KOPT-K1 (cell line): ENCODE results near the gene SPTBN1.

ENCODE experiments used
- H3K27ac ChIP-seq: fragments of 200-600 bp; sonication (generic); 2 replicates; pipeline ENCODE4 v1.5.1; 2016; ENCODE audit warnings: antibody characterized with exemption, mild to moderate bottlenecking, low read depth, low read length; ENCODE audit not compliant: poor library complexity, severe bottlenecking
- H3K36me3 ChIP-seq: fragments of 200-600 bp; sonication (generic); 2 replicates; pipeline ENCODE4 v1.5.1; 2017; ENCODE audit warnings: antibody characterized with exemption, mild to moderate bottlenecking, low read length, moderate library complexity; ENCODE audit not compliant: insufficient read depth
- H3K9me3 ChIP-seq: fragments of 200-600 bp; sonication (generic); 2 replicates; pipeline ENCODE4 v1.5.1; 2017; ENCODE audit warnings: antibody characterized with exemption, low read length, mild to moderate bottlenecking; ENCODE audit not compliant: insufficient read depth, poor library complexity, severe bottlenecking

SPTBN1 gene

DNA sequence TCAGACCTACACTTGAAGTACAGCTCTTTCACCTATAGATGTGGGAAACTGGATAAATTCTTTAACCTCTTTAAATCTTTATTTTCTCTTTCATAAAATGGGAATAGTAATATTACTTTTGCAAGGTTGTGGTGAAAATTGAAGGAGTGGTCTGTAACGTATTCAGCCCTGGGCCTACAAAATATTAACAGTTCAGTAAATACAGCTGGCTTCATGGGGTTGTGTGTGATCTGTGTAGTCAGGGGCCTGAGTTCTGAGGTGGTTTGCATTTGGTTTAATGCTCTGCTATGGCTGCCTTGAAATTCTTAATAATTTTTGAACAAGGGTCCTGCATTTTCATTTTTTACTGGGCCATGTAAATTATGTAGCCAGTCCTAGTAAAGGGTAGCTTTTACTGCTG lies 250.5 kb downstream of the SPTBN1 start:
- Histone ChIP-seq H3K9me3 (no peaks in the 10 kb centered on the region), H3K27ac (no peak overlapping the region)

DNA sequence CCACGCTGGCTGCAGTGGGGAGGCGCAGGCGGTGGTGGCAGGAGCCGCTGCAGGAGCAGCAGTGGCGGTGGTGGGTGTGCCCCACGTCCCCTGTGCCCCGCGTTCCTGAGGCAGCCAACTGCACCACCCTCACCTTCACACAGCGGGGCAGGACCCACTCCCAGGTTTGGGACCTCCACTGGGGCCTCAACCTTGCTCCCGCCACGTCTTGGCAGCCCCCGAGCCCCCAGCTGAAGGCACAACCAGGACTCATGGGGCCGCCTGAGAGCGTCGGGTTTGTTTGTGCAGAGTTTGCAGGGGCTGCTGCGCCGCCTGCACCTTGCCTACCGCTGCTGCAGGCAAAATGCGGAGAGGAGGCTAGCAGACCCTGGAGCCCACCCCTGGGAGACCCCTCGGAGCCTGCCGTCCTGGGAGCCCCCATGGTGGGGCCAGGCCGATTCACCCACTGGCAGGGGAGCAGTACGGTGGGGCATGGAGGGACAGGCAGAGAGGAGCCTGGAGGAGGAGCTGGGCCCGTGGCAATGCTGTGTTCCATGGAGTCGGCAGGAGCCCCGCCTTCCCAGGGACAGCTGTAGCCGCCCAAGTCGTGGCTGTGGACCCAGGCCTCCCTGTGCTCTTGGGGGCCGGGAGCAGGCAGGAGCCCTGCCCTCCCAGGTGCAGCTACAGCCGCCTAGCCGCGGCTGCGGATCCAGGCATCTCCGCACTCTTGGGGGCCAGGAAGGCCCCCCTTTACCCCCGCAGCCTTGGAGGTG lies 252.6 kb downstream of the SPTBN1 start:
- no peak overlapping the region for H3K27ac ChIP-seq

More for the DNA sequence above, 250.5 kb downstream of the SPTBN1 start:
- H3K36me3 ChIP-seq = no peaks in the 10 kb centered on the region

DNA sequence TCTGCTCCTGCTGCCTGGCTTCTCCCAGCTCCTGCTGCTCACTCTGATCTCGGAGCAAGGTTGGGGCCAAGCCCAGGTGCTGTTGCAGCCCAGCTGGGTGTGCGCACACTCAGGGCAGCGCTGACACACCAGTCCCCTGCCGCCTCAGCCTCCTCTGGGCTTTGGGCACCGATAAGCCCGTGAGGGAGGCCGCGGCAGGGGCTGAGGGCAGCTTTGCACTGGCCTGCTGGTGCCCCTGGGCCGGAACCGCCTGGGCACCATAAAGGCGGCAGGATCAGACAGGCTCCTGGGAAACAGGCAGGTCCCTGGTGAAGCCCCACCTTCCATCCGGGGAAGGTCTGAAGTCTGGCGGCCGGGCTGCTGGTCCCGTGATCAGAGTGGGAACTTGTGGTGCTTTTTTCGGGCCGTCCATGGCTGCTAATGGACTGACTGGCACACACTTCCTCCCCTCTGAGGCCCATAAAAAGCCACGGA lies 253.2 kb downstream of the SPTBN1 start:
- no peaks in the 10 kb centered on the region for H3K9me3 ChIP-seq
- no peaks in the 10 kb centered on the region for H3K36me3 ChIP-seq
- H3K27ac ChIP-seq = no peak overlapping the region

More for the DNA sequence above, 252.6 kb downstream of the SPTBN1 start:
- H3K36me3 ChIP-seq = no peaks in the 10 kb centered on the region
- H3K9me3 ChIP-seq = no peaks in the 10 kb centered on the region

DNA sequence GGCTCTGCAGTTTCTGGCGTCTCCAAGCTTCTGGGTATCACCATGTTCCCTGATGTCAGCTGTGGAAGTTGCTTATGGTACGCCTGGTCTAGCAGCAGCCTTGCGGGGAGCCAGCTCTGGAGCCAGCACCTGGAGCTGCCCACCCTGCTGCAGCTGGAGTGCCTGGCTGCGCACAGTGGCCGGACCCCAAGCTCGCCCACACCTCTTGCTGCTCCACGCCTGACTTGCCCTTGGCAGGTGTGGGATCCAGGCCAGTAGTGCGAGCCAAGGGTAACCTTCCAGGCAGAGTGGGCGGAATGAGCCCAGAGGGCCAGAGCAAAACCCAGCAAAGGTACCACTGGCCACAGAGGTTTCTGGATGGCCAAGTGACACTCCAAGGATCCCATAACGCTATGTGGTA lies 254.1 kb downstream of the SPTBN1 start:
- no peaks in the 10 kb centered on the region for H3K9me3 ChIP-seq
- no peaks in the 10 kb centered on the region for H3K36me3 ChIP-seq
- H3K27ac ChIP-seq = no peak overlapping the region

DNA sequence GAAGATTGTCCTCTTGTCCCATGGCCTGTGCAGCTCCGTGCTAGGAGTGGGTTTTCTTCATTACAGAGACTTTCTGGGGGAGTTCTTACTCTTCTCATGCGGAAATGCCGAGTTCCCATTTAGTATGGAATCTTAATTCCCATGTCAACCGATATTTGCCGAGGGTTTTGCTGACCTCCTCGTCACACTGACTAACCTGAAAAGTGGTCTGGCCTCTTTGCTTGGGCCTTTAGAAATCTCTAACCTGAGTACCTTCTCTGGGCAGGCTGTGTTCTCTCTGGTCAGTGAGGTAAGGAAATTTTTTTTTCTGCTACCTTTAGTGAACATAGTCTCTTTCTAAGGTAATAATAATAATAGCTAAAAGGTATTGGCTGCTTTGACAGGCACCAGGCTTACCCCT lies 256.4 kb downstream of the SPTBN1 start:
- H3K27ac ChIP-seq = no peak overlapping the region
- H3K9me3 ChIP-seq = no peaks in the 10 kb centered on the region
- H3K36me3 ChIP-seq = no peaks in the 10 kb centered on the region

DNA sequence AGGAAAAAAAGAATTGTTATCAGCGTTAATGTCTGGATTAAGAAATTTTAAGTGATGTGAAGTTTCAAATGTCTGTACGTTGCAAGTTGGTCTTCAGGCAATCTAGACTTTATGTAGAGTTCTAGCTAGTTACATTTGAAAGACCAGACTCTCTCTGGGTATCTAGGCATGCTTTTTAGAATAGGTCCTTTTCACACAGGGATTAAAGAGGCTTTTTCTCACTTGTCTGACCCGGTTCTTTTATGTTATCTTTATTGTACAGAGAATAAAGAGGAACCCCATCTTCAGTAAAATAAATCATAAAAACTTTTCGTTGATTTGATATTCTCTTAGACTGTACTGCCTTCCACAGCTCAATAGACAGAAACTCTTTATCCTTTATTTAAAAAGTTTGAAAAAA lies 258.9 kb downstream of the SPTBN1 start:
- Histone ChIP-seq H3K36me3 (no peaks in the 10 kb centered on the region), H3K27ac (no peak overlapping the region), H3K9me3 (no peaks in the 10 kb centered on the region)

DNA sequence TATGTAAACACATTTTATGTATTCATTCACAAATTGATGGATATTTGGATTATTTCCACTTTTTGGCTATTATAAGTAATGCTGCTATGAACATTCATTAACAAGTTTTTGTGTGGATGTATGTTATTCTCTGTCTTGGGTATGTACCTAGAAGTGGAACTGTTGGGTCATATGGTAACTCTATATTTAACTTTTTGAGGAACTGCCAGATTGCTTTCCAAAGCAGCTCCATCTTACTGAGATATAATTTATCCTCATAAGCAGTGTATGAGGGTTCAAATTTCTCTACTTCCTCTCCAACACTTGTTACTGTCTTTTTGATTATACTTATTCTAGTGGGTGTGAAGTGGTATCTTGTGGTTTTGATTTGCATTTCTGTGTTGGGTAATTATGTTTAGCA lies 260.2 kb downstream of the SPTBN1 start:
- Histone ChIP-seq H3K27ac (no peak overlapping the region), H3K36me3 (no peaks in the 10 kb centered on the region), H3K9me3 (no peaks in the 10 kb centered on the region)

DNA sequence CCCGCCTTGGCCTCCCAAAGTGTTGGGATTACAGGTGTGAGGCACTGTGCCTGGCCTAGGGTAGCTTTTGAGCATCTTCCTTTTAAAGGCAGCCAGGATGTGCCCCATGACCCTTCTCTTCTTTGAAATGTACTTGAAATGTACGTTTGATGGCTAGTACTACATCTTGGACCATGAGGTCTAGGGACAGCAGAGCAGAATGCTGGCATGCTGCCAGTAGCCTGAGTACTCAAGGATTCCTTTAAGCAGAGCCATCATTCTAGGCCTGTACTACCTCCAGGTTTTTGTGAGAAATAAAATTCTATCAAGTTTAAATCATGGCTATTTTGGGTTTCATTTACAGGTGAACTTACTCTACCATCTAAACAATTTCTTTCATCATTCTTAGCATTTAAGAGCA lies 264.4 kb downstream of the SPTBN1 start:
- no peaks in the 10 kb centered on the region for H3K36me3 ChIP-seq
- no peaks in the 10 kb centered on the region for H3K9me3 ChIP-seq
- H3K27ac ChIP-seq = no peak overlapping the region
